HG03521 (cell line): ENCODE data around the gene GCK.

Source experiments
- ATAC-seq: cut with Tn5 transposase; IDR thresholded peaks from one replicate; pipeline ENCODE4 v1.9.1; 2021; ENCODE audit warnings: mild to moderate bottlenecking, moderate library complexity; ENCODE audit not compliant: unreplicated experiment

Gene GCK

GRCh38 chr7:44124822-44125202, 64.4 kb downstream of the GCK start:
- no peak for ATAC-seq

GRCh38 chr7:44123190-44124003, 65.8 kb downstream of the GCK start, which contains the start of gene POLD2:
Gene POLD2 (minus strand): TSS chr7:44123548. CDS start chr7:44122053, 1,495 bp downstream.
- ATAC-seq = peak; percentile 95

GRCh38 chr7:44122529-44122928, 66.7 kb downstream of the GCK start:
- no peak for ATAC-seq

- ATAC-seq = no peak
These were observed 67.3 kb downstream of the GCK start for GRCh38 chr7:44121761-44122420.

- no peak for ATAC-seq
These were observed 68.8 kb downstream of the GCK start for GRCh38 chr7:44120395-44120794.

GRCh38 chr7:44119829-44120380, 69.3 kb downstream of the GCK start:
- ATAC-seq = no peak

- ATAC-seq = no peak
These were observed 71.3 kb downstream of the GCK start for GRCh38 chr7:44117801-44118429.

GRCh38 chr7:44116789-44117666, 72.2 kb downstream of the GCK start:
- ATAC-seq = no peak

- ATAC-seq = no peak
These were observed 73.0 kb downstream of the GCK start for GRCh38 chr7:44116087-44116788.

GRCh38 chr7:44114586-44115310, 74.5 kb downstream of the GCK start:
- no peak for ATAC-seq

GRCh38 chr7:44113764-44114354, 75.4 kb downstream of the GCK start:
- ATAC-seq = no peak

- no peak for ATAC-seq
These were observed 76.1 kb downstream of the GCK start for GRCh38 chr7:44112997-44113763.

GRCh38 chr7:44112231-44112996, 76.8 kb downstream of the GCK start:
- no peak for ATAC-seq

GRCh38 chr7:44111761-44112160, 77.5 kb downstream of the GCK start:
- no peak for ATAC-seq

- ATAC-seq = no peak
These were observed 78.3 kb downstream of the GCK start for GRCh38 chr7:44110719-44111635.

GRCh38 chr7:44109991-44110390, 79.2 kb downstream of the GCK start:
- no peak for ATAC-seq
